Neural cell (in vitro differentiated cells): ENCODE measurements around the gene HOXD8. TPM values are rescaled to one million over a fixed set of nuclear protein-coding genes. Genes with fewer than 3 reads are reported as not detected.

Experiments
- H2AFZ ChIP-seq: fragments of 200-600, 300-800 bp; sonication (generic), shearing (Covaris generic); 2 replicates; pipeline ENCODE4 v1.6.0; 2014; ENCODE audit warnings: low read depth, mild to moderate bottlenecking, antibody characterized with exemption, low read length, moderate library complexity
- H3F3A ChIP-seq: fragments of 200-600 bp; shearing (Covaris generic); 2 replicates; pipeline ENCODE4 v1.6.1; 2016; ENCODE audit warnings: mild to moderate bottlenecking, moderate library complexity, mixed read lengths, antibody characterized with exemption, low read length; ENCODE audit not compliant: insufficient read depth, poor library complexity, severe bottlenecking
- H3K27ac ChIP-seq: fragments of 200-600, 300-800 bp; sonication (generic), shearing (Covaris generic); 2 replicates; pipeline ENCODE4 v1.5.1; 2014; ENCODE audit warnings: mild to moderate bottlenecking, low read length, moderate library complexity
- H3K27me3 ChIP-seq: fragments of 300-800, 200-600 bp; sonication (generic), shearing (Covaris generic); 2 replicates; pipeline ENCODE4 v1.6.0; 2014; ENCODE audit warnings: mild to moderate bottlenecking, low read depth, low read length, moderate library complexity; ENCODE audit not compliant: insufficient read depth
- H3K36me3 ChIP-seq: fragments of 300-800, 200-600 bp; sonication (generic), shearing (Covaris generic); 2 replicates; pipeline ENCODE4 v1.5.1; 2014; ENCODE audit warnings: mild to moderate bottlenecking, antibody characterized with exemption, low read length, moderate library complexity; ENCODE audit not compliant: insufficient read depth
- H3K4me2 ChIP-seq: fragments of 300-800, 200-600 bp; sonication (generic), shearing (Covaris generic); 2 replicates; pipeline ENCODE4 v1.6.0; 2014; ENCODE audit warnings: mild to moderate bottlenecking, low read length
- H3K4me3 ChIP-seq: fragments of 300-800, 200-600 bp; sonication (generic), shearing (Covaris generic); 2 replicates; pipeline ENCODE4 v1.5.1; 2014; ENCODE audit warnings: mild to moderate bottlenecking, low read length, moderate library complexity
- H3K79me2 ChIP-seq: fragments of 200-600 bp; shearing (Covaris generic); replicated peaks from 2 replicates; pipeline ENCODE4 v1.6.0; 2014; ENCODE audit warnings: mild to moderate bottlenecking, low read length, moderate library complexity; ENCODE audit not compliant: insufficient read depth
- H3K9ac ChIP-seq: fragments of 300-800, 200-600 bp; sonication (generic), shearing (Covaris generic); 2 replicates; pipeline ENCODE4 v1.6.1; 2016; ENCODE audit warnings: mild to moderate bottlenecking, low read length, mixed read lengths
- H3K9me2 ChIP-seq: fragments of 200-600 bp; shearing (Covaris generic); 2 replicates; pipeline ENCODE4 v1.6.1; 2016; ENCODE audit warnings: mild to moderate bottlenecking, low read length, mixed read lengths; ENCODE audit not compliant: insufficient read depth
- H3K9me3 ChIP-seq: fragments of 200-600, 300-800 bp; sonication (generic), shearing (Covaris generic); 2 replicates; pipeline ENCODE4 v1.6.1; 2016; ENCODE audit warnings: mild to moderate bottlenecking, mixed run types, low read length, moderate library complexity, mixed read lengths
- H4K20me1 ChIP-seq: fragments of 200-600 bp; shearing (Covaris generic); 2 replicates; pipeline ENCODE4 v1.6.1; 2016; ENCODE audit warnings: mild to moderate bottlenecking, mixed run types; ENCODE audit not compliant: insufficient read depth
- CTCF ChIP-seq: fragments of 450-650 bp; IDR thresholded peaks from 2 replicates; pipeline ENCODE4 v1.5.1; 2014; ENCODE audit warnings: antibody characterized with exemption, mild to moderate bottlenecking, moderate library complexity; ENCODE audit not compliant: poor library complexity, severe bottlenecking
- EP300 ChIP-seq: fragments of 450-650 bp; conservative IDR thresholded peaks from 2 replicates; pipeline ENCODE4 v1.6.1; 2014; ENCODE audit warnings: antibody characterized with exemption, mild to moderate bottlenecking, moderate library complexity; ENCODE audit not compliant: poor library complexity, severe bottlenecking
- EZH2 ChIP-seq: fragments of 200-600, 300-800 bp; shearing (Covaris generic), sonication (generic); IDR thresholded peaks from 2 replicates; pipeline ENCODE4 v1.6.1; 2014; ENCODE audit warnings: antibody characterized with exemption, low read length, borderline replicate concordance, mild to moderate bottlenecking; ENCODE audit not compliant: insufficient read depth, poor library complexity, severe bottlenecking
- MXI1 ChIP-seq: fragments of 450-650 bp; conservative IDR thresholded peaks from 2 replicates; pipeline ENCODE4 v1.6.1; 2014; ENCODE audit warnings: antibody characterized with exemption, mild to moderate bottlenecking; ENCODE audit not compliant: poor library complexity, severe bottlenecking
- POLR2AphosphoS5 ChIP-seq: IDR thresholded peaks from 2 replicates; pipeline ENCODE4 v1.6.1; 2012
- RAD21 ChIP-seq: fragments of 450-650 bp; conservative IDR thresholded peaks from 2 replicates; pipeline ENCODE4 v1.6.1; 2014; ENCODE audit warnings: antibody characterized with exemption, mild to moderate bottlenecking, moderate library complexity
- REST ChIP-seq: IDR thresholded peaks from 2 replicates; pipeline ENCODE4 v1.6.1; 2012; ENCODE audit warnings: borderline replicate concordance
- SMC3 ChIP-seq: fragments of 450-650 bp; conservative IDR thresholded peaks from 2 replicates; pipeline ENCODE4 v1.6.1; 2014; ENCODE audit warnings: antibody characterized with exemption, mild to moderate bottlenecking, moderate library complexity; ENCODE audit not compliant: poor library complexity
- TAF1 ChIP-seq: IDR thresholded peaks from 2 replicates; pipeline ENCODE4 v1.6.1; 2012; ENCODE audit warnings: low read depth
- polyA plus RNA-seq: library from polyadenylated mRNA; depleted of rRNA; stranded (reverse); fragments of >200 nt; gene quantifications from 2 replicates; pipeline ENCODE4 v1.2.3, GENCODE V29; 2014

HOXD8 gene
- polyA plus RNA-seq, 1 donor from 2014 or later: not detected

- Histone ChIP-seq H3K79me2 (no peaks in the 10 kb centered on the region), H3K9ac (no peak overlapping the region), H3K36me3 (no peaks in the 10 kb centered on the region), H3F3A (no peaks in the 10 kb centered on the region), H2AFZ (no peak overlapping the region), H3K4me3 (no peak overlapping the region), H3K27me3 (peaks cover 97% of the 10 kb centered on the region), H4K20me1 (no peaks in the 10 kb centered on the region), H3K27ac (no peak overlapping the region), H3K4me2 (no peak overlapping the region), H3K9me3 (no peaks in the 10 kb centered on the region), H3K9me2 (no peaks in the 10 kb centered on the region)
- TF ChIP-seq SMC3: no peak
- TF ChIP-seq TAF1: no peak
- no peak for TF ChIP-seq EZH2
- TF ChIP-seq REST: no peak
- TF ChIP-seq POLR2AphosphoS5: no peak
- no peak for TF ChIP-seq EP300
- no peak for TF ChIP-seq RAD21
Observed at GRCh38 chr2:176131848-176132158, 2.3 kb downstream of the HOXD8 start.

GRCh38 chr2:176132205-176133171, 3.0 kb downstream of the HOXD8 start:
- Histone ChIP-seq H3K9me3 (no peaks in the 10 kb centered on the region), H3K9ac (no peak overlapping the region), H2AFZ (no peak overlapping the region), H3K4me3 (no peak overlapping the region), H3K36me3 (no peaks in the 10 kb centered on the region), H3K27me3 (peaks cover 97% of the 10 kb centered on the region), H4K20me1 (no peaks in the 10 kb centered on the region), H3K9me2 (no peaks in the 10 kb centered on the region), H3K4me2 (no peak overlapping the region), H3F3A (no peaks in the 10 kb centered on the region), H3K27ac (no peak overlapping the region), H3K79me2 (no peaks in the 10 kb centered on the region)
- TF ChIP-seq TAF1 (no peak), MXI1 (no peak), REST (no peak), CTCF (no peak), RAD21 (no peak), EZH2 (no peak), POLR2AphosphoS5 (peak; percentile 60), EP300 (no peak)
